ENCODE results near the gene ST6GALNAC3.

- TF ChIP-seq CTCF (IDR thresholded peaks at IDR 0.05) (no peak), EP300 (IDR thresholded peaks at IDR 0.05) (no peak), POLR2AphosphoS2 (conservative IDR thresholded peaks at IDR 0.05; ENCODE audit: low read length) (no peak), REST (IDR thresholded peaks at IDR 0.05) (no peak), RARB (CRISPR knock-in tag; IDR thresholded peaks at IDR 0.05) (no peak), RFX5 (IDR thresholded peaks at IDR 0.05) (no peak), BHLHE40 (IDR thresholded peaks at IDR 0.05; ENCODE audit: low read depth, low read length) (no peak), FOSB (CRISPR knock-in tag; IDR thresholded peaks at IDR 0.05) (no peak)
Measured at GRCh38 chr1:76496871-76497270, 422.3 kb downstream of the ST6GALNAC3 start.

All from A549 (cell line).